Measurements from ENCODE around the gene GINS3.

GINS3 gene

DNA sequence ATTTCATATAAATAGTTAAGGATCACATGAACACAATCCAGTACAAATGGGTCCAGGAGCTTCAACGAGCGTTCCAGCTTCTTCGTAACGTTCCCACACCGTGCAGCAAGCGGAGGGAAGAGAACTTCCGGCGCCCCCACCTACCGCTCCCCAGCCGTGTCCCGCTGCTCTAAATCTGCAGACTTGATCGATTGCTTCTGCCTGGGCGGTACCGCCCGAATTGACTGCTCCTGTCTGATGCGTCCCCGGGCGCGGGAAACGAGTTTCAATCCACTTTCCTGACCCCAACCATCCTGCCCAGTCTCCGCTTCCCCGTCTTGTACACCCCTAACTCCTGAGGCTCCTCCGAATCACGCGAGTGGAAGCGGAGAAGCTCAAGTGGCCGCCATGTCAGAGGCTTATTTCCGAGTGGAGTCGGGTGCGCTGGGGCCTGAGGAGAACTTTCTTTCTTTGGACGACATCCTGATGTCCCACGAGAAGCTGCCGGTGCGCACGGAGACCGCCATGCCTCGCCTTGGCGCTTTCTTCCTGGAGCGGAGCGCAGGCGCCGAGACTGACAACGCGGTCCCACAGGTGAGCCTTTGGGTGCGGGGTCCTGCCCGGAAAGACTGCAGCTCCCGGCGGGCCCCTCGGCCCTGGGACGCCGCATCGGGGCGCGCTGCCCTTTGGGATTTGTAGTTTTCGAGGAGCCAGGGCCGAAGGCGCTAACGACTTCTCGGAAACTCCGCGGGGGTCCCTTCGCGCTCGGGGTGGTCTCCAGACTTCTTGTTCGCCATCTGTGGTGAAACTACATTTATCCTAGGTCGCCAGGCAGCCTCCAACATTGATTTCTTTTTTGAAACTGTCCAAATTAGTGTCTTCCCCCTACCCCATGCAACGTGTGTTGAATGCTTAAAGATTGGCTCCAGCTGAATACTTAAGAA is at the start of gene GINS3:
GINS3 (plus strand) TSS at position 257 of the 923 bp plus-strand sequence; CDS start at position 388, 131 bp downstream.
- peaks cover 20% of the 10 kb centered on the region for H3K27me3 ChIP-seq
- H3K36me3 ChIP-seq = no peaks in the 10 kb centered on the region
- TF ChIP-seq, protein P1, sequence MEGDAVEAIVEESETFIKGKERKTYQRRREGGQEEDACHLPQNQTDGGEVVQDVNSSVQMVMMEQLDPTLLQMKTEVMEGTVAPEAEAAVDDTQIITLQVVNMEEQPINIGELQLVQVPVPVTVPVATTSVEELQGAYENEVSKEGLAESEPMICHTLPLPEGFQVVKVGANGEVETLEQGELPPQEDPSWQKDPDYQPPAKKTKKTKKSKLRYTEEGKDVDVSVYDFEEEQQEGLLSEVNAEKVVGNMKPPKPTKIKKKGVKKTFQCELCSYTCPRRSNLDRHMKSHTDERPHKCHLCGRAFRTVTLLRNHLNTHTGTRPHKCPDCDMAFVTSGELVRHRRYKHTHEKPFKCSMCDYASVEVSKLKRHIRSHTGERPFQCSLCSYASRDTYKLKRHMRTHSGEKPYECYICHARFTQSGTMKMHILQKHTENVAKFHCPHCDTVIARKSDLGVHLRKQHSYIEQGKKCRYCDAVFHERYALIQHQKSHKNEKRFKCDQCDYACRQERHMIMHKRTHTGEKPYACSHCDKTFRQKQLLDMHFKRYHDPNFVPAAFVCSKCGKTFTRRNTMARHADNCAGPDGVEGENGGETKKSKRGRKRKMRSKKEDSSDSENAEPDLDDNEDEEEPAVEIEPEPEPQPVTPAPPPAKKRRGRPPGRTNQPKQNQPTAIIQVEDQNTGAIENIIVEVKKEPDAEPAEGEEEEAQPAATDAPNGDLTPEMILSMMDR (IDR thresholded peaks at IDR 0.05) = no peak
- H3K4me3 ChIP-seq (ENCODE audit: low read depth in 1 of 2, low read length in 1 of 2) = peak within 1 kb of the TSS; percentile 70 to 78
- no peaks in the 10 kb centered on the region for H3K9me3 ChIP-seq
- H3K27ac ChIP-seq = peak within 1 kb of the TSS; percentile 35
- peaks cover 9 to 11% of the 10 kb centered on the region in 2 experiments for H3K4me1 ChIP-seq (ENCODE audit: control insufficient read depth in 1 of 2, insufficient read depth in 1 of 2, low read depth in 1 of 2, low read length in 1 of 2)

- no peak overlapping the region for H3K27ac ChIP-seq
- no peak overlapping the region for H3K4me3 ChIP-seq (ENCODE audit: low read depth in 1 of 2, low read length in 1 of 2)
- H3K9me3 ChIP-seq = no peaks in the 10 kb centered on the region
- H3K4me1 ChIP-seq (ENCODE audit: control insufficient read depth in 1 of 2, insufficient read depth in 1 of 2, low read depth in 1 of 2, low read length in 1 of 2) = no peaks in the 10 kb centered on the region
- no peaks in the 10 kb centered on the region for H3K36me3 ChIP-seq
- peaks cover 53% of the 10 kb centered on the region for H3K27me3 ChIP-seq
- TF ChIP-seq, protein P1 (IDR thresholded peaks at IDR 0.05) = no peak
These were observed 48.7 kb upstream of the GINS3 start for GRCh38 chr16:58343562-58343961.

- Histone ChIP-seq H3K36me3 (no peaks in the 10 kb centered on the region), H3K4me3 (ENCODE audit: low read depth in 1 of 2, low read length in 1 of 2) (no peak overlapping the region), H3K4me1 (ENCODE audit: control insufficient read depth in 1 of 2, insufficient read depth in 1 of 2, low read depth in 1 of 2, low read length in 1 of 2) (no peaks in the 10 kb centered on the region), H3K27me3 (peaks cover 75% of the 10 kb centered on the region), H3K9me3 (no peaks in the 10 kb centered on the region), H3K27ac (no peak overlapping the region)
- TF ChIP-seq, protein P1 (IDR thresholded peaks at IDR 0.05) = no peak
These were observed 46.5 kb upstream of the GINS3 start for GRCh38 chr16:58345574-58346354.

DNA sequence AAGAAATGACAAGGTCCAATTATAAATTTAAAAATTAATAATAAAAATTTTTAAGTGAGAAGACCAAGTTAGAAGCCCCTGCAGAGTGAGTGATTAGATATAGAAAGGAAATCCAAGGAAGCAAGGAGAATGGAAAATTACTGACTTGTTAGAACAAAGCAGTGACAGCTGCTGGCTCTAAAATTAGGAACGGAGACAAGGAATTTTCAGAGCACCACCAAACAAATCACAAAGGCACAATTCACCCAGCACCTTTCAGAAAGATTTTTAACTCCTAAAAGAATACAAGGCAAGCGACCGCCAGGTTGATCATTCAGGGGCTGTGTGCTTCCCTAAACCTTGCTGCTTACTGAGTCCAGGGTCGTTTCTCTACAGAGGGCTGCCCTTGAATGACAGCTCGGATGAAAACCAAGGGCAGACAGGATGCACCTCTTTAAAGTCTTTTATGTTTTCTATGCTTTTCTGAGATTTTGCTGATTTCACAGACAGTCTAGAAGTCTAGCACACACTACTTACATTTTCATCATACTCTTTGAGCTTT is 45.4 kb upstream of the GINS3 start:
- no peaks in the 10 kb centered on the region for H3K4me1 ChIP-seq (ENCODE audit: control insufficient read depth in 1 of 2, insufficient read depth in 1 of 2, low read depth in 1 of 2, low read length in 1 of 2)
- H3K36me3 ChIP-seq = no peaks in the 10 kb centered on the region
- H3K4me3 ChIP-seq (ENCODE audit: low read depth in 1 of 2, low read length in 1 of 2) = no peak overlapping the region
- H3K27ac ChIP-seq = no peak overlapping the region
- TF ChIP-seq, protein P1 (IDR thresholded peaks at IDR 0.05) = no peak
- no peaks in the 10 kb centered on the region for H3K9me3 ChIP-seq
- peaks cover 86% of the 10 kb centered on the region for H3K27me3 ChIP-seq

DNA sequence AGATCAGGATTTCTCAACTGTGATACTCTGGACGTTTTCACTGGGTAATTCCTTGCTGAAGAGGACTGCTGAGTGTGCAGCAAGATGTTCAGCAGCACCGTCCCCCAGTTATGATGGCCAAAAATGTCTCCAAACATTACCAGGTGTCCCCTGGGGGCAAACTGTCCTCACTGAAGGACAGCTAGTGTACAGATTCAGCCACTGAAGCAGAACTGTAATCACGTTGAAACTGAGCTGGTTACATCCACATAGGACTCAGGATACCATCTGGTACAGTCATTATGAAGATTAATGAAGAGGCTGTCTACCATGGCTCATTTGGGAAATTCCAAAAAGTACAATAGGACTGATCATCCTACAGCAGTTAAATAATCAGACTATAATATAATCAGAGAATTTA is 43.3 kb upstream of the GINS3 start:
- H3K4me1 ChIP-seq (ENCODE audit: control insufficient read depth in 1 of 2, insufficient read depth in 1 of 2, low read depth in 1 of 2, low read length in 1 of 2) = no peaks in the 10 kb centered on the region
- TF ChIP-seq, protein P1 (IDR thresholded peaks at IDR 0.05) = no peak
- H3K27me3 ChIP-seq = peaks cover 81% of the 10 kb centered on the region
- no peaks in the 10 kb centered on the region for H3K9me3 ChIP-seq
- H3K27ac ChIP-seq = no peak overlapping the region
- H3K36me3 ChIP-seq = no peaks in the 10 kb centered on the region
- H3K4me3 ChIP-seq (ENCODE audit: low read depth in 1 of 2, low read length in 1 of 2) = no peak overlapping the region
